Activated CD8-positive, alpha-beta T cell treated with anti-CD3 and anti-CD28 coated beads for 36 hours (primary cell): ENCODE data around the gene PDPN. TPM values are rescaled to one million over a fixed set of nuclear protein-coding genes. Genes with fewer than 3 reads are reported as not detected.

Experiments
- ATAC-seq: fragments of 200-7000 bp; cut with Tn5 transposase; one replicate; pipeline ENCODE4 v1.10.0; 2021; ENCODE audit warnings: mild to moderate bottlenecking, moderate library complexity
- CTCF ChIA-PET: fragments of 350-600 bp; sonication (Branson Sonifier 250); formaldehyde crosslinking; loops from one replicate; lab custom pipeline; 2021; ENCODE audit warnings: antibody characterized with exemption; lab: Charles Lee
- POLR2A ChIA-PET: fragments of 350-600 bp; sonication (Branson Sonifier 250); formaldehyde crosslinking; loops from one replicate; lab custom pipeline; 2021; ENCODE audit warnings: antibody characterized with exemption; lab: Charles Lee
- DNase-seq: peaks from one replicate; pipeline ENCODE4 v3.0.0-alpha.2; 2020
- H3K27ac Mint-ChIP-seq: one replicate; pipeline ENCODE4 v1.8.0; 2021; ENCODE audit warnings: mild to moderate bottlenecking, mixed read lengths
- H3K27me3 Mint-ChIP-seq: one replicate; pipeline ENCODE4 v1.8.0; 2021; ENCODE audit warnings: mixed read lengths
- H3K36me3 Mint-ChIP-seq: one replicate; pipeline ENCODE4 v1.8.0; 2021; ENCODE audit warnings: low read depth, mixed read lengths
- H3K4me1 Mint-ChIP-seq: one replicate; pipeline ENCODE4 v1.8.0; 2021; ENCODE audit warnings: low read depth, mixed read lengths
- H3K4me3 Mint-ChIP-seq: one replicate; pipeline ENCODE4 v1.8.0; 2021; ENCODE audit warnings: mild to moderate bottlenecking, moderate library complexity, mixed read lengths
- H3K9me3 Mint-ChIP-seq: one replicate; pipeline ENCODE4 v1.8.0; 2021; ENCODE audit warnings: mixed read lengths
- CTCF ChIP-seq: fragments of 200-600 bp; IDR thresholded peaks from one replicate; pipeline ENCODE4 v1.8.0; 2022; ENCODE audit warnings: antibody characterized with exemption, mild to moderate bottlenecking
- intact Hi-C: fragments of 100-400 bp; cut with micrococcal nuclease; formaldehyde crosslinking; loops from one replicate; pipeline ENCODE4 v1.10.0; 2022
- total RNA-seq, 2 experiments: library from RNA; stranded (reverse); gene quantifications; one replicate each; pipeline ENCODE4 v1.2.3, GENCODE V29; 2021

PDPN gene
- total RNA-seq, 2 experiments from 2014 or later: not detected

GRCh38 chr1:13540866-13541265, 42.8 kb upstream of the PDPN start:
- ChIA-PET CTCF (no interaction called here), POLR2A (no interaction called here)
- ATAC-seq: no peak
- Mint-ChIP-seq H3K4me1 (no peaks in the 10 kb centered on the region), H3K27me3 (no peaks in the 10 kb centered on the region), H3K36me3 (no peaks in the 10 kb centered on the region), H3K9me3 (no peaks in the 10 kb centered on the region), H3K4me3 (no peak overlapping the region), H3K27ac (no peak overlapping the region)
- no peak for TF ChIP-seq CTCF
- intact Hi-C loops: no loop called here
- no peak for DNase-seq

- no peaks in the 10 kb centered on the region for H3K27me3 Mint-ChIP-seq
- ChIA-PET POLR2A (no interaction called here), CTCF (no interaction called here)
- no peak overlapping the region for H3K4me3 Mint-ChIP-seq
- H3K9me3 Mint-ChIP-seq: no peaks in the 10 kb centered on the region
- no peak for ATAC-seq
- no peaks in the 10 kb centered on the region for H3K4me1 Mint-ChIP-seq
- no peaks in the 10 kb centered on the region for H3K36me3 Mint-ChIP-seq
- no peak for TF ChIP-seq CTCF
- H3K27ac Mint-ChIP-seq: no peak overlapping the region
- DNase-seq: no peak
- intact Hi-C loops: no loop called here
Measured at GRCh38 chr1:13541435-13542215, 42.0 kb upstream of the PDPN start.

GRCh38 chr1:13543451-13544220, 40.0 kb upstream of the PDPN start:
- no peaks in the 10 kb centered on the region for H3K9me3 Mint-ChIP-seq
- no peaks in the 10 kb centered on the region for H3K36me3 Mint-ChIP-seq
- H3K4me3 Mint-ChIP-seq: no peak overlapping the region
- H3K27ac Mint-ChIP-seq: no peak overlapping the region
- peaks cover 2% of the 10 kb centered on the region for H3K27me3 Mint-ChIP-seq
- CTCF ChIA-PET: interaction anchor here (0.5 kb wide), 1 partner anchor 1491 kb away, joined by 3 read pairs; no protein-coding TSS in a partner anchor
- TF ChIP-seq CTCF: no peak
- intact Hi-C loops: no loop called here
- ATAC-seq (no peak), DNase-seq (no peak)
- no peaks in the 10 kb centered on the region for H3K4me1 Mint-ChIP-seq
- POLR2A ChIA-PET: no interaction called here

GRCh38 chr1:13544221-13544556, 39.4 kb upstream of the PDPN start:
- ChIA-PET POLR2A (no interaction called here), CTCF (no interaction called here)
- Mint-ChIP-seq H3K36me3 (no peaks in the 10 kb centered on the region), H3K4me3 (no peak overlapping the region), H3K4me1 (no peaks in the 10 kb centered on the region), H3K27ac (no peak overlapping the region), H3K9me3 (no peaks in the 10 kb centered on the region), H3K27me3 (peaks cover 3% of the 10 kb centered on the region)
- no peak for ATAC-seq
- no peak for TF ChIP-seq CTCF
- intact Hi-C loops: no loop called here
- DNase-seq: no peak

- intact Hi-C loops: no loop called here
- DNase-seq: no peak
- H3K27me3 Mint-ChIP-seq: peaks cover 3% of the 10 kb centered on the region
- ChIA-PET CTCF (no interaction called here), POLR2A (no interaction called here)
- TF ChIP-seq CTCF: no peak
- H3K4me3 Mint-ChIP-seq: no peak overlapping the region
- no peaks in the 10 kb centered on the region for H3K4me1 Mint-ChIP-seq
- no peak overlapping the region for H3K27ac Mint-ChIP-seq
- ATAC-seq: no peak
- no peaks in the 10 kb centered on the region for H3K36me3 Mint-ChIP-seq
- H3K9me3 Mint-ChIP-seq: no peaks in the 10 kb centered on the region
Measured at GRCh38 chr1:13546791-13547190, 36.8 kb upstream of the PDPN start.
